NCI-H526 treated with DMSO at 0.1 percent for 48 hours (cell line): ENCODE measurements around the gene SDR42E2.
"Not testable (repeated sequence)": the region's sequence is repeated elsewhere in the genome, so short reads cannot be mapped to it uniquely, and the experiment has no call there.

Experiments used
- DNase-seq: peaks from one replicate; lab custom pipeline; 2025; lab: John Stamatoyannopoulos, UW

Gene SDR42E2

GRCh38 chr16:22162656-22163009 is 327 bp downstream of the SDR42E2 start:
- DNase-seq: no peak

DNA sequence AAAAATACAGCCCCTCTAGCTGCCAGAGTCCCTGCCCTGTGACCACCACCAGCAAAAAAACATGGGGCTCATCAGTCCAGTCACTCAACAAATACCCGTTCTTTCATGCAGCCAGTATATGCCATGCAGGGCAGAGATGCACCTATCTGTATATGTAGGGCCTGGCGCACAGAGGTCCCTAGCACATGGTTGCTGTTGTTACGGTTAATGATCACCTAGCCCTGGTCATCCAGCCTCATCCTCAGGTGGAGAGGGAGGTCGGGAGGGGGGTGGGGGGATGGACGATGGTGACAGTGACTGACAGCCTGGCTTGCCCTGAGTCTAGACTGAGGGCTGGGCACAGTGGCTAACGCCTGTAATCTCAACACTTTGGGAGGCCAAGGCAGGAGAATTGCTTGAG is 1.5 kb downstream of the SDR42E2 start:
- no peak for DNase-seq

DNA sequence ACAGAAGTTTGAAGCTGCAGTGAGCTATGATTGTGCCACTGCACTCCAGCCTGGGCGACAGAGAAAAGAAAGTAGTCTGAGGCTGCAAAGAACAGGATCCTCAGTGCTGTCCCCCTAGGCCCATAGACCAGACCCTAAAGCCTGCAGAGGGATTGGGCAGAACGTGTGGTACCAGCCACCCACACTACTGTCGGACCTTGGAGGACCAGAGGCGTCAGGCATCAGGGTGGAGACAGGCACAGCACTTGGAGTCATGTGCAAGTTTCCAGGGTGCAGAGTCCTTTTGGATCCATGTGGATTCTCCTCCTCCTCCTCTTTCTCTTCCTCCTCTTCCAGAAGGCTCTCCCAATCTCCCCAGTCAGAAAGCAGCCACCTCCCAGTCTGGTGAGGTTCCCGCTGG is 2.2 kb downstream of the SDR42E2 start:
- DNase-seq: no peak

- DNase-seq: no peak
These were observed 3.4 kb downstream of the SDR42E2 start for GRCh38 chr16:22165508-22166285.

GRCh38 chr16:22171953-22172352 is 9.6 kb downstream of the SDR42E2 start:
- no peak for DNase-seq

- not testable (repeated sequence) for DNase-seq
These were observed 10.3 kb downstream of the SDR42E2 start for GRCh38 chr16:22172642-22173041.

GRCh38 chr16:22174642-22175041 is 12.3 kb downstream of the SDR42E2 start:
- DNase-seq: no peak

GRCh38 chr16:22177968-22178930 is 15.9 kb downstream of the SDR42E2 start:
- no peak for DNase-seq

- no peak for DNase-seq
These were observed 19.1 kb downstream of the SDR42E2 start for GRCh38 chr16:22181426-22181825.

DNA sequence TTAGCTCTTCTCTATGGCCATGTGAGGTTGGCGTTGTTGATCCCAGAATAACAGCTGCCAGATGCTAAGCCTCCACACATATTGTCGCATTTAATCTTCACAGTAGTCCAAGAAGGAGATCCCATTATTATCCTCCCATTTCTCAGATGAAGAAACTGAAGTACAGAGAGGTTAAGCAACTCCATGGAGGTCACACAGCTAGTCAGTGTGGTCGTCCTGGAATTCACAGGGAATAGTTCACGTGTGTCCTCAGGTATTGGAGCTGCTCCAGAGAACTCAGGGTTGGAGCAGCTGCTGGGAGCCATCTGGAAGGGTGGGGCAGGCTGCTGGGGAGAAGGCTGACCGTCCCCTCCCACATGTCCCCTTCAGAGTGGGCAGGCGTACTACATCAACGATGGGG is 19.5 kb downstream of the SDR42E2 start:
- no peak for DNase-seq

DNA sequence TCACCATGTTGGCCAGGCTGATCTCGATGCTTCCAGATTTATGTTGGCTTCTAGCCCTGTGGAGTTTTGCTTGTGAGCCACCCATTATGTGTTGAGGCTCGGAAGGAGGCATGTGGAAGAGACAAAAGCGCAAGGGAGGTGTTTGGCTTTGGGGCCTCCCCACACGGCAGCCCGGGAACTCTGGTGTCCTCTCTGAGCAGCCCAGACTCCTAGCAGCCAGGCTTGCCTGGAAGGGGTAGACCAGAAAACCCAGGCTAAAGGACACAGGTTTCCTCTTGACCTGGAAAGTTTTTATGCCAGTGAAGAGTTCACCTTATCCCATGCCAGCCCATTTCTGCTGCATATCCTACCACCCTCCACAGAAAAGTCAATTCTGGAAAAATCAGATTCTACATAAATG is 21.0 kb downstream of the SDR42E2 start:
- DNase-seq: no peak

DNA sequence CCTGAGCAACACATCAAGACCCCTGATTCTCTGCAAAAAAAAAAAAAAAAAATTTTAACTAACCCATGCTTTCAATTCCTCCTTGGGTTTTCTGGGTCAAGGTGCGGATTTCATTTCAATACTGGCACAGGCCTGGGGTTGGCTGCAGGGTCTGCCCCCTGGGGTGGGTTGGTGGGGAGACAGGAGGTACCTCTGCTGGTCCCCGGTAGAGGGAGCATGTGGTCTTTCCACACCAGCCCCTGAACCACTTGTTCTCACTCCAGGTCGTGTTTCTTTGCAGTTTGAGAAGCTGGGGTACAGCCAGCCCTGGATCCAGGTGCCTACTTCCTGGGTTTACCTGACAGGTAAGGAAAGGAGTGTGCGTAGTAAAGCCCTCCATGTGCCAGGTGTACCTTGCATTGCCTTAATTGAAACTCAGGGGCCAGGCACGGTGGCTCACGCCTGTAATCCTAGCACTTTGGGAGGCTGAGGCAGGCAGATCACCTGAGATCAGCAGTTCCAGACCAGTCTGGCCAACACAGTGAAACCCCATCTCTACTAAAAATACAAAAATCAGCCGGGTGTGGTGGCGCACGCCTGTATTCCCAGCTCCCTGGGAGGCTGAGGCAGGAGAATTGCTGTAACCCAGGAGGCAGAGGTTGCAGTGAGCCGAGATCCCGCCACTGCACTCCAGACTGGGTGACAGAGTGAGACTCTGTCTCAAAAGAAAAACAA is 21.8 kb downstream of the SDR42E2 start:
- no peak for DNase-seq

GRCh38 chr16:22184615-22184968 is 22.3 kb downstream of the SDR42E2 start:
- DNase-seq: no peak

GRCh38 chr16:22186517-22186916 is 24.2 kb downstream of the SDR42E2 start:
- no peak for DNase-seq

DNA sequence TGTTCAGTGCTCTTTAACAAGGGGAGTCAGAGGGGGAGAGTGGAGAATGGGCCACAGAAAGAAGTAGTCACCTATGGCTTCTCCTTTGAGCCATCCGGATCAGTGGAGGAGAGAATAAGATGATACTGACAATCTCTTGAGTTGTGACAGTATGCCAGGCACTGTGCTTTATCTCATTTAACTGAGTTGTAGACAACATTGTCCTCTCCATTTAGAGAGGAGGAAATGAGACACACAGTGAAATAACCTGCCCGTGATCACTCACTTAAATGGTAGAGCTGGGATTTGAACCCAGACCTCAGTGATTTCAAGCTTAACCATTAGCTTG is 25.9 kb downstream of the SDR42E2 start:
- DNase-seq: no peak

GRCh38 chr16:22188595-22189442 is 26.5 kb downstream of the SDR42E2 start:
- peak; percentile 75 for DNase-seq

DNA sequence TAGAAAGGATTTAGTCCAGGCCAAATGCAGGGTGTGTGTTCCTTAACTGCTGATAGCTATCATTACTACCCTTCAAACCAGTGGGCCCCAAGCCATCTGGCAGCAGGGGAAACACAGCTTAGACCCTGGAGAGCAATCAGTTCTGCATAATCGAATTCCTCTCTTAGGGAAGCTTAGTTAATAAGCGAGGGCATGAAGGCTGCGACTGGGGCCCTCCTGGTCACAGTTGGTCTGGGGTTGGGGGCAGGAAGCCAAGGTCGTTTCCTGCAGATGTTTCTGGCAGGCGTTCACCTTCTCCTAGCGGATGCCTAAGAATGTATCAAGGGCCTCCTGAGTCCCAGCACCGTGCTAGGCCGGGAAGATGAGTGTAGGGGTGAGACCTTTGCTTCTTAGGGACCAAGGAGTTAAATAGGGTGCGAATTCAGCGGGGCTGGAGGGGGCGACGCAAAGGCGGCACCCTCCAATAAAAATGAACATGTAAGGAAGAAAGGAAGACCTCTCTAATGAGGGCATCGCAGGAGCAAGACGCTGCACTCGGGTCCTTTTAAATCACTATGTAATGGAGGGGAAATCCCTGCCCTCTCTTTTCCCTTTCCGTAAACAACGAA is 27.3 kb downstream of the SDR42E2 start:
- no peak for DNase-seq

DNA sequence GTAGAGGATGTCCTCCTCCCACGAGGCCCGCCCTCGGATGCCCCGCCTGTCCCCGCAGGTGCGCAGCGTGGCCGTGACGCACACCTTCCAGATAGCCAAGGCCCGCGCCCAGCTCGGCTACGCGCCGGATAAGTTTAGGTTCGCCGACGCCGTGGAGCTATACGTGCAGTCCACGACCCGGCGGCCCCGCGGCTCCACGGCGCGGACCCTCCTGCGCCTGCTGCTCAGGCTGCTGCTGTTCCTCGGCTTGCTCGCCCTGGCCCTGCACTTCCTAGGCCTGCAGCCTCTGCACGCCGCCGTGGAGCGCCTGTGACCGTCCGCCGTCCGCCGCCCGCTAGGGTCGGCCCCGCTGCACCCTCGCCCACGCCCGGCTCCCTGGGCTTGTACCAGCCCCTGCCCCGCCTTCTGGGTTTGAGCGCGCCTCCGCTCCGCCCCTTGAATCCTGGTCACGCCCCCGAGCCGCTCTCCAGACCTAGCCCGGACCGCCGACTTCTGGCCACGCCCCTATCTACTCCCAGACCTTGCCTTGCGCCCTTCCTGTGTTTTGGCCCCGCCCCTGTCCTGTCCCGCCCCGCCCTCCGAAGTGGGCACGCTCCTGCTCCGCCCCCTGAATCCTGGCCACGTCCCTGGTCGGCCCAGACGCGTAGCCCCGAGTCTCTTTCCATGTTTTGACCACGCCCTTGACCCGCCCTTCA is 27.9 kb downstream of the SDR42E2 start:
- DNase-seq: peak; percentile 99

- DNase-seq: peak; percentile 99
These were observed 28.6 kb downstream of the SDR42E2 start for GRCh38 chr16:22190776-22191531.
